ENCODE measurements around the gene TNPO3.
A peak's percentile ranks its signal among the peaks of the same experiment; 100 is the strongest.
"Not testable (repeated sequence)": the region's sequence is repeated elsewhere in the genome, so short reads cannot be mapped to it uniquely, and the experiment has no call there.

TNPO3 gene

GRCh38 chr7:128919881-128920799 is 134.8 kb downstream of the TNPO3 start:
- DNase-seq = no peak

DNA sequence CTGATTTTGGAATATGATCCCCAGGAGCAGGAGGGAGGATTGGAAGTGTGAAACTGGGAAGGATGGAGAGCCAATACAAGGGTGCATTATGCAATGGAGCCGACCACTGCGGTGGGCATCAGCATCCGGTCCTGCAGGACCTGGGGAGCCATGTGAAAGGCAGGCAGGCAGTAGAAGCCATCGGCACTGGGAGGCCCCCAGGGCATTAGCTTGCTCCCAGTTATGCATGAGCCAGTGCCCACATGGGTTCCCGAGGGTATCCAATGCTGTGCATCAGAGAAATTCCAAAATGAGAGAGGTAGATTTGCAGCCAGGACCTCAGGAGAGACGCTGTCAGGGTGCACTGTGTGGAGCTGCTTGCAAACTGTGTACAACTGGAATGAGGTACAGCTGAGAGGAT is 135.7 kb downstream of the TNPO3 start:
- DNase-seq = no peak

DNA sequence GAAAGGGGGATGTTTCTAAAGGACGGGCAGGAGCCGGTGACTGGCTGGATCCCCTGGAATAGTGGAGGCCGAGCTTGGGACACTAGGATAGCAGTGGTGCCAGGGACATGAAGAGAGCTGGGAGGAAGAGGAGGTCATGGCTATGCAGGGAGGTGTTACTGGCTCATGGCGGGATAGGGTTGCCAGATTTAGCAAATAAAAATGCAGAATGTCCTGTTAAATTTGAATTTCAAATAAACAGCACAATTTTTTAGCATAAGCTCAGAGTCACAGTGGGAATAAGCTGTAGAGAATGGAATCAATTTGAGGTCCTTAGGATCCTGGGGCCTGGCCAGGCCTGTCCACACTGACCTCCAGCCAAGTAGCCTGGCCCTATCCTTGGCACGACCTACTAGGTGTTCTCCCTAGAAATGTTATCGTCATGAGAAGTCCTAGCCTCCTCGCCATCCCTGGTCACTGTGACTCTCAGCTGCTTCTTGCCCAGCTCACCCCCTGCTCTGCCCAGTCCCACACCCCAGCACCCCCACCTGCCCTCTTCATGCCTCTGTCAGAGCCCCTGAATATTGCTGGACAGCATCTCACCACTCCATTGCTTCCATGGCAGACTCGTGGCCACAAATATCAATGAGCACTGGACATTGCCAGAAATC is 136.8 kb downstream of the TNPO3 start:
- DNase-seq = no peak

DNA sequence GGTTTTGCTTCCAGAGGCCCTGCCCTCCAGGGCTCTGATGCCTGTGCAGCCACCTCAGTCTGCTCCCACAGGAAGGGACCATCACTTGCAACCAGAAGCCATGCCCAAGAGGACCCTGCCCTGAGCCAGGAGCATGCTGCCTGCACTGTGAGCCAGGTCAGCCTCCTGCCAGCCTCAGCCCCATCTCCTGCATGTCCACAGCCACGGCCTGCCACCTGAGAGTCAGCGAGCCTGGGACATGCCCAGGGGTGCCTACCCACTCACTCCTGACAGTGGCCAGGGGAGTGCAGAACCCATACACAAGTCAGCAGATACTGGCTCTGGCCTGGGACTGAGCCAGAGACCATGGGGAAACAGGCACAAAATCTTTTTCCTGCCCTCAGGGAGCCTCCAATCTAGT is 137.8 kb downstream of the TNPO3 start:
- no peak for DNase-seq

DNA sequence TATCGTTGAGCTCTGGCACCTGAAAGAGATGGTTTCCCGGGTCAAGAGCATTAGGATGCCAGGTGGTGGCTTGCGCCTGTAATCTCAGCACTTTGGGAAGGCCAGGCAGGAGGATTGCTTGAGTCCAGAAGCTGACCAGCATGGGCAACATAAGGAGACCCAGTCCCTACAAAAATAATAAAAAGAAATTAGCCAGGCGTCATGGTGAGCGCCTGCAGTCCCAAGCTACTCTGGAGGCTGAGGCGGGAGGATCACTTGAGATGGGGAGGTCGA is 138.3 kb downstream of the TNPO3 start:
- DNase-seq = no peak

GRCh38 chr7:128915841-128916642 is 138.9 kb downstream of the TNPO3 start:
- no peak for DNase-seq

DNA sequence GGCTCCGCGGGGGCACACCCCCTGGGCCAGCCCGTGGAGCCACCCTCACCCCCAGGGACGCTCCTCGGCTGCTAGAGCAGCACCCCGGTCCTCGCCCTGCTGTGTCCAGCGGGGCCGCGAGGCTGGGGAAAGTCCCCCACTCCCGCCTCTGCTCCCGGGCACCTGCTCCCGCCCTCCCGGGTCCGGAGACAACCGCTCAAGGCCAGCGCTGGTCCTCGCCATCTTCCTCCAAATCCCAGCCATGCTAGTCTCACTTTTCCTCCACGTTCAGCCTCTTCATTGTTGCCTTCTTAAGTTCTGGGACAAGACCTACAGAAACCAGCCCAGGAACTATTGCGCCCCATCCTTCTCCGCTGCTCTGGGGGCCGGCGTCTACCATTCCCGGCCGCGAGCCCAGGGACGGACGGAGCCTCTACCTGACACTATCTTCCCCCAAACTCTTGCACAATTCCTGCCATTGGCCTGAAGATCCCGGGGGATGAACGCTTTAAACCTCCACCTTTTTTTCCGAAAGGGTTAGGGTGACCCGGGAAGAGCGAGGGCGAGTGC is 139.6 kb downstream of the TNPO3 start:
- no peak for DNase-seq

GRCh38 chr7:128914566-128915151 is 140.3 kb downstream of the TNPO3 start:
- peak; percentile 13 for DNase-seq

GRCh38 chr7:128913870-128914565 is 140.9 kb downstream of the TNPO3 start:
- DNase-seq = no peak

GRCh38 chr7:128912709-128913495 is 142.0 kb downstream of the TNPO3 start:
- not testable (repeated sequence) for DNase-seq

GRCh38 chr7:128912281-128912680 is 142.6 kb downstream of the TNPO3 start:
- no peak for DNase-seq

DNA sequence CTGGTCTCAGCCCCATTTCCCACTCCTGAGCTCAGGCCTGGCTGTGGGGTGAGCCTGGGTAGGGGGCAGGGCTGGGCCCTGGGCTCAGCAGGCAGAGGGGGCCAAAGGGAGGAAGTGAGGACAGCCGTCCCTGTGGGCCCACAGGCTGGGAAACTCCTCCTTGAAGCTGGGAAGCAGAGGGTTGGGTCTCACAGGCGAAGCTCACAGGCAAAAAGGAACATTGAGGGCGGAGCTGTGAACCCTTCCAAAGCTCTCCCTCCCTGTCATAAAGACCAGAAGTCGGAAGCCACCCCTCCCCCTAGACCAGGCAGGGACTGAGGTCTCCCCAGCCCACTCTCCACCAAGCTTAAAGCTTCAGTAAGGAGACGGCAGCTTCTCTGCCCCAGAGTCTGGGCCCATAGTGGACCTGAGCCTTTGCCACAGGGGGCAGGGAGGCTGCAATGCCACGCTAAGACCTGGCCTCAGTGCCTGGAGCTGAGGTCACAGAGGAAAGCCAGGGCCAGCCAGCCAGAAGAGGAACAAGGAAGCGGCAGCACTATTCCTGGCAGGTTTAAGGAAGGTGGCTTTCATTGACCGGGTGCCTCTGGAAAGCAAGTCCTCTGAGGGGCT is 143.4 kb downstream of the TNPO3 start:
- DNase-seq = no peak

DNA sequence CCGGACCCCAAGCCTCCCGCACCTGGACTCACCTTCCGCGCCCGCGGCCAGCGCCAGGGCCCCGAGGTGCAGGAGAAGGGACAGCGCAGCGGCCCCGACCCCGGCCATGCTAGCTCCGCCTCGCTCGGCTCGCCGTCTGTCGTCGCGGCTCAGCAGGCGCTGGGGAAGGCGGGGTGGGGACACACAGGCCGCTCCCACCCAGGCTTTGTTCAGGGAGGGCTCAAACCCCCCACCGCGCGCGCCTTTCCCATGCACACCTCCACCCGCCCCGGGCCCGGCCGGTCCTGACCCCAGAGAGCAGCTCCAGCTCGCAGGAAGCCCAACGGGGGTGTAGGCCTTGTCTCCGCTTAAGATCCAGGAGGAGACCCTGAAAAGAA is 144.4 kb downstream of the TNPO3 start, which contains the start of gene KCP:
TSS of gene KCP (minus strand) at position 141 of the 377 bp plus-strand sequence. CDS start at position 108, 33 bp downstream.
- no peak for DNase-seq

GRCh38 chr7:128909625-128910568 is 145.0 kb downstream of the TNPO3 start:
- no peak for DNase-seq

DNA sequence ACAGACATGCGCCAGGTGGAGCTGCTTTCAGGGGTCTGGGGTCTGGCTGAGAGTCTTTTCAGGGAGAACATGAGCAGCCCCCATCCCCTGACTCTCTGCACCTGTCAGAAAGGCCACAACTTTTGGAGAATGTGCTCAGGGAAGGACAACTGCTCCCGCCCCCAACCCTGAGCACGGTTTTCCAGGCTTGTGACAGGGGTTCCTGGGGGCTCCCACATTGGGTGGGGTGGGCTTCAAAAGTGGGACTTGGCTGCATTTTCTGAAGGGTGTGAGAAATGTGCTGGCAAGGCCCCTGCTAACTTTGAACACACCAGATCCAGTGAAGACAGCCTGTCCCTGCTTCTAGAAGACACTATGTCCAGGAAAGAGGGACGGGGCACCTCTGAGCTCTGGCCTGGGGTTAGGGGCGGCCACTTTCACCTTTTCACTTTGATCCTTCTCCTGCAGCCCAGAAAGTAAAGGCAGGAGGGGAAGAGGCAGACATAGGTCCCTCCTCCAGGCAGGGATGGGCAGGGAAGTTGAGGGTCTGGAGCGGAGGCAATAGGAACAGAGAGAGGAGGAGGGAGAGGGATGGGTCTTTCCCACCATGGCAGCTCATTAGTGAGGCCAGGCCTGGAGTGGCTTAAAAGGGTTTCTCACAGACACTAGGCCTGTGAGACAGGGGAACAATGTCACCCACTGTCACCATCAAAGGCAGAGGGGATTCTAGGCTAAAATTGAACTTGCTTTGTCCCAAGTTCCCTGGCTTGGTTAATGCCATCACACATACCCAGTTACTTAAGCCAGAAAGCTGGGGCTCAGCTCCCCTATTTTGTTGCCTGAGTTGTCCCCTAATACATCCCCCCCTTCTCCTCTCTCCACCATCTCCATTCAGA is 145.9 kb downstream of the TNPO3 start:
- no peak for DNase-seq

- no peak for DNase-seq
Measured at GRCh38 chr7:128906766-128907559, 147.9 kb downstream of the TNPO3 start.

DNA sequence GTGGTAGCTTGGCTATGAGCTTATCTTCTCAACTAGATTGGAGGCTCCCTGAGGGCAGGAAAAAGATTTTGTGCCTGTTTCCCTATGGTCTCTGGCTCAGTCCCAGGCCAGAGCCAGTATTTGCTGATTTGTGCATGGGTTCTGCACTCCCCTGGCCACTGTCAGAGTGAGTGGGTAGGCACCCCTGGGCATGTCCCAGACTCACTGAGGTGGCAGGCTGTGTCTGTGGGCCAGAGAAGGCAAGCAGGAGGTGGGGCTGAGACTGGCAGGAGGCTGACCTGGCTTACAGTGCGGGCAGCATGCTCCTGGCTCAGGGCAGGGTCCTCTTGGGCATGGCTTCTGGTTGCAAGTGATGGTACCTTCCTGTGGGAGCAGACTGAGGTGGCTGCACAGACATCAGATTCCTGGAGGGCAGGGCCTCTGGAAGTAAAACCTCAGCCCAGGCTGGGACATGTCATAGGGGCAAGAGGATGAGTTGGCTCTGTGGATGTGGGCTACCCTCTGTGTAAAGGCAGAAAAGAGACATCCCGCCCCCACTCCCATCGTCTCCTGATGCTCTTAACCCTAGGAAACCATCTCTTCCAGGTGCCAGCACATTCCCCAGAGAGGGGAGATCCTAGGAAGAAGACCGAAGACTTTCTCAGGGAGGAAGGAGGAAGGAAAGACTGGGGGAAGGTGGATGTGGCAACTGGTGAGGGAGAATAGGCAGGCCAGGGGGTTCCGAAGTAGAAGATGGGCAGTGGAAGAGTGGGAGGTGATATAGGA is 148.7 kb downstream of the TNPO3 start:
- DNase-seq = no peak

All from CD4-positive, alpha-beta T cell treated with Interleukin-17A for 1 hour (primary cell).